ENCODE data around the gene SCAF11. TPM values are rescaled to one million over a fixed set of nuclear protein-coding genes. Genes with fewer than 3 reads are reported as not detected.

SCAF11 gene
- polyA plus RNA-seq, 2 donors = 19.4 to 23.4 TPM

DNA sequence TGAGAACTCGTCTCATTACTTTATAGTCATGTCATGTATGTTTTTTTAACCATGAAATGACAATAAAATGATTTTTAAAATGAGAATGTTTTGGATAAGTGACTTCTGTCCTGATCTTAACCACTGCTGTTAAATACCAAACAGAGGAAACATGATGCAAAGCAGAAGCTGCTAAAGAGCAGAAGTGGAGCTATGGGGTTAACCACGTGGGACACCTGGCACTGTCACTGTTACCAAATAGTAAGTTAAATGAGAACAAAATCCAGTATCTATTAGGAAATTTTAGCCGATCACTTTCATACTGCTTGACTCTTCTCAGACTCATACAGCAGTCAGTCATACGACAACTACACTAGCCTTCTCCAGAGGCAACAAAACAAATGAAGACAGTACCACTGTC lies 82.4 kb downstream of the SCAF11 start:
- WGBS, 2 donors = 70 to 78% methylated on average over 4 of the region's 4 CpGs
- H3K36me3 ChIP-seq (ENCODE audit: control insufficient read depth in 2 of 2, insufficient read depth in 2 of 2, low read length in 1 of 2) = no peaks in the 10 kb centered on the region
- no peak overlapping the region for H3K27ac ChIP-seq (ENCODE audit: low read depth in 2 of 2, low read length in 1 of 2)
- H3K4me3 ChIP-seq (ENCODE audit: low read depth in 1 of 2, low read length in 2 of 2) = no peak overlapping the region
- no peaks in the 10 kb centered on the region for H3K27me3 ChIP-seq (ENCODE audit: control insufficient read depth in 1 of 2, insufficient read depth in 2 of 2, low read length in 2 of 2)
- H3K9me3 ChIP-seq (ENCODE audit: control insufficient read depth in 2 of 2, insufficient read depth in 1 of 2, low read depth in 1 of 2, low read length in 1 of 2) = no peaks in the 10 kb centered on the region
- H3K4me1 ChIP-seq (ENCODE audit: control insufficient read depth in 2 of 2, insufficient read depth in 2 of 2, low read length in 1 of 2) = no peaks in the 10 kb centered on the region

DNA sequence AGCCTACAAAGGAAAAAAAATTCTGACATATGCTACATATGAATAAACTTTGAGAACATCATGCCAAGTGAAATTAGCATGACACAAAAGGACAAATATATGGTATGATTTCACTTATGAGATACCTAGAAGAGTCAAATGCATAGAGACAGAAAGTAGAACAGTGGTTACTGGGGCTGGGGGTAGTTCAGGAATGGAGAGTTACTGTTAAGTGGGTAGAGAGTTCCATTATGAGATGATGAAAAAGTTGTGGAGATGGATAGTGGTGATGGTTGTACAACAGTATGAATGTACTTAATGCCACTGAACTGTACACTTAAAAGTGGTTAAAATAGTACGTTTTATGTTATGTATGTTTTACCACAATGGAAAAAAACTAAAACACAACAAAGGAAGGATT lies 92.3 kb downstream of the SCAF11 start:
- 94 to 95% methylated on average over 1 of the region's 1 CpG for WGBS, 2 donors
- H3K36me3 ChIP-seq (ENCODE audit: control insufficient read depth in 2 of 2, insufficient read depth in 2 of 2, low read length in 1 of 2) = peaks cover 3 to 6% of the 10 kb centered on the region in 2 donors
- no peaks in the 10 kb centered on the region for H3K4me1 ChIP-seq (ENCODE audit: control insufficient read depth in 2 of 2, insufficient read depth in 2 of 2, low read length in 1 of 2)

DNA sequence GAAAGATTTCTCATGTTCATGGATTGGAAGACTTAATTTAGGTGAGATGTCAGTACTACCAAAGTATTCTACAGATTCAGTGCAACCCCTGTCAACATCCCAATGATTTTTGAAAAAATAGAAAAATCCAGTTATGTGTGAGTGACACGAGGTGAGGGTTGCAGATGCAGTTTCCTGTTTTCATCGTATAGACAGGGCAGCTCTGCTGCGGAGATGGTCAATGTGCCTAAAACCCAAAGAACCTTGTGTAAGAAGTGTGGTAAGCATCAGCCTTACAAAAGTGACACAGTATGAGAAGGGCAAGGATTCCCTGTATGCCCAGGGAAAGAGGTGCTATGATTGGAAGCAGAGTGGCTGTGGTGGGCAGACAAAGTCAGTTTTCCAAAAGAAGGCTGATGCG lies 94.4 kb downstream of the SCAF11 start:
- Histone ChIP-seq H3K4me3 (ENCODE audit: low read depth in 1 of 2, low read length in 2 of 2) (no peak overlapping the region), H3K27me3 (ENCODE audit: control insufficient read depth in 1 of 2, insufficient read depth in 2 of 2, low read length in 2 of 2) (no peaks in the 10 kb centered on the region), H3K4me1 (ENCODE audit: control insufficient read depth in 2 of 2, insufficient read depth in 2 of 2, low read length in 1 of 2) (no peaks in the 10 kb centered on the region), H3K36me3 (ENCODE audit: control insufficient read depth in 2 of 2, insufficient read depth in 2 of 2, low read length in 1 of 2) (peaks cover 3 to 6% of the 10 kb centered on the region in 2 donors), H3K9me3 (ENCODE audit: control insufficient read depth in 2 of 2, insufficient read depth in 1 of 2, low read depth in 1 of 2, low read length in 1 of 2) (no peaks in the 10 kb centered on the region), H3K27ac (ENCODE audit: low read depth in 2 of 2, low read length in 1 of 2) (no peak overlapping the region)
- 94 to 95% methylated on average over 4 of the region's 4 CpGs for WGBS, 2 donors

More for the DNA sequence above, 92.3 kb downstream of the SCAF11 start:
- no peak overlapping the region for H3K4me3 ChIP-seq (ENCODE audit: low read depth in 1 of 2, low read length in 2 of 2)
- no peaks in the 10 kb centered on the region for H3K9me3 ChIP-seq (ENCODE audit: control insufficient read depth in 2 of 2, insufficient read depth in 1 of 2, low read depth in 1 of 2, low read length in 1 of 2)
- H3K27ac ChIP-seq (ENCODE audit: low read depth in 2 of 2, low read length in 1 of 2) = no peak overlapping the region
- H3K27me3 ChIP-seq (ENCODE audit: control insufficient read depth in 1 of 2, insufficient read depth in 2 of 2, low read length in 2 of 2) = no peaks in the 10 kb centered on the region

DNA sequence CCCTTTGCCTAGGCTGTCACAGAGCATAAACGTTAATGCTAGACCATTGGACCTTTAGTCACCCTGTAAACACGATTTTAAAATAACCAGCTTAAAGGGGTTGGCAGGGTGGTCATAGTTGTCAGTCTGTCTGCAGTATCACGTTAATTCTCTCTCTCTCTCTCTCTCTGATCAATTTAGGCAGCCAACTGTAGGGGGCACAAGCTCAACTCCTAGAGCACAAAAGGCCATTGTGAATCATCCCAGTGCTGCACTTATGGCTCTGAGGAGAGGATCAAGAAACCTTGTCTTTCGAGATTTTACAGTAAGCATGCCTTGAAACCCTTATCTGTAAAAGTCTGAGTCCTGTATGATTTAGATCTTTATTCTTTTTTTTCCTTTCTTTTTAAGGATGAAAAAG lies 97.1 kb downstream of the SCAF11 start:
- 67 to 69% methylated on average over 4 of the region's 4 CpGs for WGBS, 2 donors
- no peak overlapping the region for H3K4me3 ChIP-seq (ENCODE audit: low read depth in 1 of 2, low read length in 2 of 2)
- no peaks in the 10 kb centered on the region for H3K27me3 ChIP-seq (ENCODE audit: control insufficient read depth in 1 of 2, insufficient read depth in 2 of 2, low read length in 2 of 2)
- H3K36me3 ChIP-seq (ENCODE audit: control insufficient read depth in 2 of 2, insufficient read depth in 2 of 2, low read length in 1 of 2) = peaks cover 3 to 6% of the 10 kb centered on the region in 2 donors
- H3K27ac ChIP-seq (ENCODE audit: low read depth in 2 of 2, low read length in 1 of 2) = no peak overlapping the region
- H3K9me3 ChIP-seq (ENCODE audit: control insufficient read depth in 2 of 2, insufficient read depth in 1 of 2, low read depth in 1 of 2, low read length in 1 of 2) = no peaks in the 10 kb centered on the region
- no peaks in the 10 kb centered on the region for H3K4me1 ChIP-seq (ENCODE audit: control insufficient read depth in 2 of 2, insufficient read depth in 2 of 2, low read length in 1 of 2)

DNA sequence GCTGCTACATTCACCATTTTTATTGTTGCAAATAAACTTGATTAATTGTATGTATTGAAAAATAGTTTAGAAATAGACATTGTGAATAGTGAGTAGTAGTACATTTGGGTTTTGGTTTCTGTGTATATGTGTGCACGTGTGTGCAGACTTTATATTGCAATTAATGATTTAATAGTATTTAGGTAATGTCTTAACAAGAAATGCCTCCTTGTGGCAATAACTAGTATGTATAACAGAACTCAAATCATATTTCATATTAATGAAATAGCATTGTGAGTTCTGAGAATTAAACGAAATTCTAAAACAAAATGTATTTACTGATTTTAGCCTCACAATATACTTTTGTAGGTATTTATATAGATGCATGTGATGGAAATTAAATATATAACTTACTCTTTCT lies 100.1 kb downstream of the SCAF11 start:
- H3K36me3 ChIP-seq (ENCODE audit: control insufficient read depth in 2 of 2, insufficient read depth in 2 of 2, low read length in 1 of 2) = peaks cover 0 to 5% of the 10 kb centered on the region in 2 donors
- H3K9me3 ChIP-seq (ENCODE audit: control insufficient read depth in 2 of 2, insufficient read depth in 1 of 2, low read depth in 1 of 2, low read length in 1 of 2) = no peaks in the 10 kb centered on the region
- 73 to 77% methylated on average over 2 of the region's 2 CpGs for WGBS, 2 donors
- H3K4me3 ChIP-seq (ENCODE audit: low read depth in 1 of 2, low read length in 2 of 2) = no peak overlapping the region
- no peaks in the 10 kb centered on the region for H3K27me3 ChIP-seq (ENCODE audit: control insufficient read depth in 1 of 2, insufficient read depth in 2 of 2, low read length in 2 of 2)
- no peaks in the 10 kb centered on the region for H3K4me1 ChIP-seq (ENCODE audit: control insufficient read depth in 2 of 2, insufficient read depth in 2 of 2, low read length in 1 of 2)
- H3K27ac ChIP-seq (ENCODE audit: low read depth in 2 of 2, low read length in 1 of 2) = no peak overlapping the region

DNA sequence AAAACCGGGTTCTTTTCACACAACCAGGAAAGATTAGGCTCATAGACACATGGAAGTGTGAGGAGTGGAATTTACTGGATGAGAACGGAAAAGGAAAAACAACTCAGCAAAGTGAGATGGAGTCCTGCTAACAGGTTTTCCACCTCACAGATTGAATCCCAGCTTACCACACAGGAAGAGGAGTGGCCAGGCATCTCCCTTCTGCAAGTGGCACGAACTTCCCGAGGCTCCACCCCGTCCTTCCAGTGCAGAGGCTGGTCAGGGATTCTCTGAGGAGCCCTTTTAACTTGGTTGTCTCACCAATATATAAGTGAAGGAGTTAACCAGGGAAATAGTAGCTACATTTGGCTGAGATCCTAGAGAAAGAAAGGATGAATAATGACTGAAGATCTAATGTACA lies 102.8 kb downstream of the SCAF11 start:
- Histone ChIP-seq H3K27me3 (ENCODE audit: control insufficient read depth in 1 of 2, insufficient read depth in 2 of 2, low read length in 2 of 2) (no peaks in the 10 kb centered on the region), H3K36me3 (ENCODE audit: control insufficient read depth in 2 of 2, insufficient read depth in 2 of 2, low read length in 1 of 2) (peaks cover 0 to 3% of the 10 kb centered on the region in 2 donors), H3K4me1 (ENCODE audit: control insufficient read depth in 2 of 2, insufficient read depth in 2 of 2, low read length in 1 of 2) (no peaks in the 10 kb centered on the region), H3K27ac (ENCODE audit: low read depth in 2 of 2, low read length in 1 of 2) (no peak overlapping the region), H3K4me3 (ENCODE audit: low read depth in 1 of 2, low read length in 2 of 2) (no peak overlapping the region), H3K9me3 (ENCODE audit: control insufficient read depth in 2 of 2, insufficient read depth in 1 of 2, low read depth in 1 of 2, low read length in 1 of 2) (no peaks in the 10 kb centered on the region)
- WGBS, 2 donors = 86 to 92% methylated on average over 5 of the region's 5 CpGs

DNA sequence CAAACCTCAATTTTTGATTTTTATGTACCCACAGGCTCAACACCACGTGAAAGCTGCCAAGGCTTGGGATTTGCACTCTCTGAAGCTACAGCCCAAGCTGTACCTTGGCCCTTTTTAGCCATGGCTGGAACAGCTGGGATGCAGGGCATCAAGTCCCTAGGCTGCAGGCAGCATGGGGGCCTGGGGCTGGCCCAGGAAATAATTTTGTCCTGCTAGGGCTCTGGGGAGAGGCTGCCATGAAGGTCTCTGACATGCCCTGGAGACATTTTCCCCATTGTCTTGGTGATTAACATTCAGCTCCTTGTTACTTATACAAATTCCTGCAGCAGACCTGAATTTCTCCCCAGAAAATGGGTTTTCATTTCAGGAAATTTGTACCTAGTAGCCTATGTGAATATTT lies 103.7 kb downstream of the SCAF11 start:
- H3K27ac ChIP-seq (ENCODE audit: low read depth in 2 of 2, low read length in 1 of 2) = no peak overlapping the region
- H3K36me3 ChIP-seq (ENCODE audit: control insufficient read depth in 2 of 2, insufficient read depth in 2 of 2, low read length in 1 of 2) = peaks cover 0 to 3% of the 10 kb centered on the region in 2 donors
- no peak overlapping the region for H3K4me3 ChIP-seq (ENCODE audit: low read depth in 1 of 2, low read length in 2 of 2)
- no peaks in the 10 kb centered on the region for H3K9me3 ChIP-seq (ENCODE audit: control insufficient read depth in 2 of 2, insufficient read depth in 1 of 2, low read depth in 1 of 2, low read length in 1 of 2)
- 95 to 99% methylated on average over 1 of the region's 1 CpG for WGBS, 2 donors
- H3K4me1 ChIP-seq (ENCODE audit: control insufficient read depth in 2 of 2, insufficient read depth in 2 of 2, low read length in 1 of 2) = no peaks in the 10 kb centered on the region
- no peaks in the 10 kb centered on the region for H3K27me3 ChIP-seq (ENCODE audit: control insufficient read depth in 1 of 2, insufficient read depth in 2 of 2, low read length in 2 of 2)

DNA sequence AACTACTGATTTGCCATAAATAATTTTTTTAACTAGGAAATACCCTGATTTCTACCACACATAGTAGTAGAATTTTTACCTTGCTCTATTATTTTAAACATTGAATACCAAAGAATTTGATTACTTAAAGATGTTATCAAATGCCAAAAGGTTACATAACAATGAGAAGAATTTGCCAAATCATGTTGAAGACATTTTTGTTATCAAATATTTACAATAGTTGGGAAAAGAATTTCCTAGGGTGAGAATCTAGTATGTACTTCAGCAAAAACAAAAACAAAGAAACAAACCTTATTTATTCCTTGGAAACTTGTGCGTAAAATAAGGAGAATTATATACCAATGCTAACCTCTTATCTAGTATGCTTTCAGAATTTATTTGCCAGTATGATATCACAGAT lies 107.2 kb downstream of the SCAF11 start:
- Histone ChIP-seq H3K36me3 (ENCODE audit: control insufficient read depth in 2 of 2, insufficient read depth in 2 of 2, low read length in 1 of 2) (peaks cover 0 to 7% of the 10 kb centered on the region in 2 donors), H3K27me3 (ENCODE audit: control insufficient read depth in 1 of 2, insufficient read depth in 2 of 2, low read length in 2 of 2) (no peaks in the 10 kb centered on the region), H3K27ac (ENCODE audit: low read depth in 2 of 2, low read length in 1 of 2) (no peak overlapping the region), H3K4me1 (ENCODE audit: control insufficient read depth in 2 of 2, insufficient read depth in 2 of 2, low read length in 1 of 2) (no peaks in the 10 kb centered on the region), H3K9me3 (ENCODE audit: control insufficient read depth in 2 of 2, insufficient read depth in 1 of 2, low read depth in 1 of 2, low read length in 1 of 2) (no peaks in the 10 kb centered on the region), H3K4me3 (ENCODE audit: low read depth in 1 of 2, low read length in 2 of 2) (no peak overlapping the region)
- 95% methylated on average over 1 of the region's 1 CpG for WGBS, 2 donors

DNA sequence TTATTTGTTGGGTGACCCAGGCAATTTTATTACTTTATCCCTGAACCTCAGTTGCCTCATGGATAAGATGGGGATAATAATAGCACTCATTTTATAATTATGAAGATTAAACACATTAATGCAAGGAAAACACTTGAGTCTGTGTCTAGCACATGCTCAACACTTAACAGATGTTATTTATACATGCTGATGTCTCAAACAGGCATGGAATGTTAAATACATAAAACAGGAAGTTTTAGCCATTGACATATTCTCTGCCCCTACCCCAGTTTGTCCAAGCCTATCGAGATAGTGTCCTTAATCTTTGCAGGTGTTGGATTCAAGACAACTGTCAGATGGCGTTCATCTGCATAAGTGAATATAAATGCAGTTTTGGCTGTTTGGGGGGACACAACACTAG lies 109.8 kb downstream of the SCAF11 start:
- no peak overlapping the region for H3K4me3 ChIP-seq (ENCODE audit: low read depth in 1 of 2, low read length in 2 of 2)
- no peaks in the 10 kb centered on the region for H3K27me3 ChIP-seq (ENCODE audit: control insufficient read depth in 1 of 2, insufficient read depth in 2 of 2, low read length in 2 of 2)
- WGBS, 2 donors = 89% methylated on average over 2 of the region's 2 CpGs
- H3K36me3 ChIP-seq (ENCODE audit: control insufficient read depth in 2 of 2, insufficient read depth in 2 of 2, low read length in 1 of 2) = peaks cover 2 to 5% of the 10 kb centered on the region in 2 donors
- H3K27ac ChIP-seq (ENCODE audit: low read depth in 2 of 2, low read length in 1 of 2) = no peak overlapping the region
- no peaks in the 10 kb centered on the region for H3K4me1 ChIP-seq (ENCODE audit: control insufficient read depth in 2 of 2, insufficient read depth in 2 of 2, low read length in 1 of 2)
- H3K9me3 ChIP-seq (ENCODE audit: control insufficient read depth in 2 of 2, insufficient read depth in 1 of 2, low read depth in 1 of 2, low read length in 1 of 2) = no peaks in the 10 kb centered on the region

DNA sequence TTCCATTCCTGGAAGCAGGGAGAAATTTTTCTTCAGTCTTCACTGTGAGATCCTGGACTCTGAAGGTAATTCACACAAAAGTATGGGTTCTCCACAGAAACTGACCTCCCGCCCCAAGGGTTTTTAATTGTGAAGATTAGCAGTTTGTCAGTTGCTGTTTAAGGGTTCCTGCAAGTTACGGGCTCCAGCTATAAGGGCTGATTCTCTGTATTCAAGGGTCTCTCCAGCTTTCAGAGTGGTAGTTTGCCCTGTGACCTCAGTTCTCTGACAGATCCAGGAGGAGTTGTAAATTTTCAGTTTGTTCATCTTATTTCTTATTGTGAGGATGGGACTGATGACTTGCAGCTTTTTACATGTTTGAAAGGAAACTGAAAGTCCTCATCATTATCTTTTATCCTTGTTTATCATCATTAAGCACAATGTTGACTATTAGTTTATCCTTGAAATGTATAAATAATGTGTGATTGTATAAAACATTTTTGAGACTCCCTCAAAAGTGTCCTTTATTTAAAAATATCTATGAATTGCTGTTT lies 110.9 kb downstream of the SCAF11 start:
- H3K36me3 ChIP-seq (ENCODE audit: control insufficient read depth in 2 of 2, insufficient read depth in 2 of 2, low read length in 1 of 2) = peaks cover 3 to 4% of the 10 kb centered on the region in 2 donors
- no peaks in the 10 kb centered on the region for H3K4me1 ChIP-seq (ENCODE audit: control insufficient read depth in 2 of 2, insufficient read depth in 2 of 2, low read length in 1 of 2)
- no peaks in the 10 kb centered on the region for H3K27me3 ChIP-seq (ENCODE audit: control insufficient read depth in 1 of 2, insufficient read depth in 2 of 2, low read length in 2 of 2)
- H3K4me3 ChIP-seq (ENCODE audit: low read depth in 1 of 2, low read length in 2 of 2) = no peak overlapping the region
- 92% methylated on average over 2 of the region's 2 CpGs for WGBS, 2 donors
- no peak overlapping the region for H3K27ac ChIP-seq (ENCODE audit: low read depth in 2 of 2, low read length in 1 of 2)
- H3K9me3 ChIP-seq (ENCODE audit: control insufficient read depth in 2 of 2, insufficient read depth in 1 of 2, low read depth in 1 of 2, low read length in 1 of 2) = no peaks in the 10 kb centered on the region
